SK-N-SH (cell line): ENCODE measurements around the gene CRIP1. TPM values are rescaled to one million over a fixed set of nuclear protein-coding genes. Genes with fewer than 3 reads are reported as not detected.

Source experiments
- CTCF ChIA-PET: fragments of 300-600, 350-600 bp; formaldehyde crosslinking; extraction: SDS; loops from one replicate; lab custom pipeline; 2021; lab: Yijun Ruan, JAX
- POLR2A ChIA-PET: fragments of 350-600 bp; sonication (Branson Sonifier 250); formaldehyde crosslinking; extraction: SDS; loops from one replicate; lab custom pipeline; 2020; ENCODE audit warnings: antibody characterized with exemption, inconsistent platforms; lab: Yijun Ruan, JAX
- DNase-seq: peaks from one replicate; pipeline ENCODE4 v3.0.0; 2012
- H2AFZ ChIP-seq: fragments of 200-600 bp; sonication (generic); 2 replicates; pipeline ENCODE4 v1.8.1; 2016; ENCODE audit warnings: antibody characterized with exemption, mild to moderate bottlenecking, low read depth
- H3F3A ChIP-seq: fragments of 200-600 bp; sonication (generic); replicated peaks from 2 replicates; pipeline ENCODE3; 2016; ENCODE audit warnings: antibody characterized with exemption, mild to moderate bottlenecking; ENCODE audit not compliant: insufficient read depth
- H3K27ac ChIP-seq, 2 experiments: fragments of 200-500 bp in 1 of 2; fragments of 200-600 bp in 1 of 2; sonication (Bioruptor generic) in 1 of 2; sonication (generic), shearing (Covaris generic) in 1 of 2; 2 replicates each; pipeline versions ENCODE4 v1.5.1 to v1.6.1; 2014 to 2016; ENCODE audit warnings: low read depth in 2 of 2, inconsistent platforms in 1 of 2, low read length in 1 of 2, mild to moderate bottlenecking in 1 of 2, mixed read lengths in 1 of 2
- H3K27me3 ChIP-seq: fragments of 200-600 bp; sonication (generic), shearing (Covaris generic); 2 replicates; pipeline ENCODE4 v1.6.1; 2016; ENCODE audit warnings: mixed run types; ENCODE audit not compliant: insufficient read depth
- H3K36me3 ChIP-seq, 2 experiments: fragments of 200-500 bp in 1 of 2; fragments of 200-600 bp in 1 of 2; sonication (Bioruptor generic) in 1 of 2; sonication (generic) in 1 of 2; replicated peaks in 1 of 2; 2 replicates each; pipeline versions ENCODE3 to v1.5.1; 2014 to 2016; ENCODE audit warnings: low read length in 1 of 2, mild to moderate bottlenecking in 1 of 2; ENCODE audit not compliant: insufficient read depth in 2 of 2, control insufficient read depth in 1 of 2
- H3K4me1 ChIP-seq, 2 experiments: fragments of 200-500 bp in 1 of 2; fragments of 200-600 bp in 1 of 2; sonication (Bioruptor generic) in 1 of 2; sonication (generic), shearing (Covaris generic) in 1 of 2; 2 replicates each; pipeline versions ENCODE4 v1.5.1 to v1.6.1; 2014 to 2016; ENCODE audit warnings: low read depth in 1 of 2, low read length in 1 of 2, mixed run types in 1 of 2; ENCODE audit not compliant: insufficient read depth in 2 of 2, control insufficient read depth in 1 of 2
- H3K4me2 ChIP-seq: fragments of 200-600 bp; sonication (generic), shearing (Covaris generic); 2 replicates; pipeline ENCODE4 v1.6.1; 2017; ENCODE audit warnings: mixed run types
- H3K4me3 ChIP-seq, 2 experiments: fragments of 200-500 bp in 1 of 2; fragments of 200-600 bp in 1 of 2; sonication (Bioruptor generic) in 1 of 2; sonication (generic), shearing (Covaris generic) in 1 of 2; 2 replicates each; pipeline versions ENCODE4 v1.5.1 to v1.8.1; 2014 to 2016; ENCODE audit warnings: low read depth in 2 of 2, inconsistent platforms in 1 of 2, low read length in 1 of 2, mild to moderate bottlenecking in 1 of 2, mixed read lengths in 1 of 2, moderate library complexity in 1 of 2
- H3K79me2 ChIP-seq: fragments of 200-600 bp; sonication (generic); 2 replicates; pipeline ENCODE4 v1.8.1; 2017; ENCODE audit warnings: mild to moderate bottlenecking; ENCODE audit not compliant: insufficient read depth
- H3K9ac ChIP-seq: fragments of 200-600 bp; sonication (generic); 2 replicates; pipeline ENCODE4 v1.6.1; 2017; ENCODE audit warnings: mixed run types
- H3K9me2 ChIP-seq: fragments of 200-600 bp; sonication (generic); 2 replicates; pipeline ENCODE4 v1.6.1; 2017; ENCODE audit warnings: mixed run types
- H3K9me3 ChIP-seq: fragments of 200-600 bp; sonication (generic); 2 replicates; pipeline ENCODE4 v1.6.1; 2017; ENCODE audit warnings: mixed run types, mild to moderate bottlenecking, moderate library complexity
- H4K20me1 ChIP-seq: fragments of 200-600 bp; sonication (generic); 2 replicates; pipeline ENCODE4 v1.6.1; 2017; ENCODE audit warnings: mild to moderate bottlenecking, mixed run types; ENCODE audit not compliant: insufficient read depth
- CTCF ChIP-seq: fragments of 200-600 bp; sonication (generic); IDR thresholded peaks from 2 replicates; pipeline ENCODE4 v1.6.1; 2017; ENCODE audit warnings: antibody characterized with exemption, mild to moderate bottlenecking, moderate library complexity
- RCOR1 ChIP-seq: fragments of 150-350 bp; IDR thresholded peaks from 2 replicates; pipeline ENCODE4 v1.6.1; 2017; ENCODE audit warnings: antibody characterized with exemption, low read length
- SIN3A ChIP-seq: IDR thresholded peaks from 2 replicates; pipeline ENCODE4 v1.6.1; 2012; ENCODE audit warnings: low read depth, mild to moderate bottlenecking, low read length, moderate library complexity, borderline replicate concordance
- TCF12 ChIP-seq: IDR thresholded peaks from 2 replicates; pipeline ENCODE4 v1.4.0; 2012
- USF1 ChIP-seq: IDR thresholded peaks from 2 replicates; pipeline ENCODE4 v1.4.0; 2012; ENCODE audit warnings: low read depth, borderline replicate concordance
- ZBTB33 ChIP-seq: IDR thresholded peaks from 2 replicates; pipeline ENCODE4 v1.4.0; 2012; ENCODE audit warnings: low read depth, borderline replicate concordance
- WGBS: methylation state at CpG from one replicate; pipeline ENCODE4 v1.1.6; 2017; ENCODE audit warnings: low lambda C conversion rate; 5-methylcytosine and 5-hydroxymethylcytosine counted together
- polyA plus RNA-seq, 3 experiments: library from polyadenylated mRNA; depleted of rRNA; stranded (reverse); fragments of >200 nt; gene quantifications; 2 replicates each; pipeline ENCODE4 v1.2.3, GENCODE V29; 2012

CRIP1 gene
- polyA plus RNA-seq, 1 of the 3 experiments (the other 2 are of a cell fraction): 0.72 TPM

GRCh38 chr14:105483300-105484068 is 3.2 kb upstream of the CRIP1 start (continued):
- no peak for TF ChIP-seq ZBTB33
- no peak for TF ChIP-seq RCOR1
- no peak for TF ChIP-seq CTCF

GRCh38 chr14:105484069-105484996 is 2.4 kb upstream of the CRIP1 start:
- Histone ChIP-seq H3K4me3 (no peak overlapping the region), H3K9me2 (no peaks in the 10 kb centered on the region), H3F3A (peaks cover 26% of the 10 kb centered on the region), H3K4me1 (peaks cover 31 to 76% of the 10 kb centered on the region in 2 experiments; a peak in 3 of 4 replicates), H3K9ac (peak overlapping the region; percentile 46), H2AFZ (no peak overlapping the region), H3K27me3 (no peaks in the 10 kb centered on the region), H3K9me3 (no peaks in the 10 kb centered on the region), H3K27ac (peak overlapping the region; percentile 2 to 47; a peak in 3 of 4 replicates), H3K79me2 (no peaks in the 10 kb centered on the region), H4K20me1 (no peaks in the 10 kb centered on the region), H3K4me2 (peak overlapping the region; percentile 24; the same call in 1 of the 2 replicates), H3K36me3 (peaks cover 0 to 2% of the 10 kb centered on the region in 2 experiments)
- ChIA-PET CTCF (interaction anchor here (0.7 to 7.2 kb wide), 6 partner anchors 14 to 112 kb away, joined by 3 to 137 read pairs (median 5); no protein-coding TSS in a partner anchor), POLR2A (no interaction called here)
- WGBS: 82% methylated on average over 16 of the region's 20 CpGs
- TF ChIP-seq TCF12 (no peak), SIN3A (no peak), USF1 (no peak)
- DNase-seq: no peak
